DOHH2 (cell line): ENCODE measurements around the gene NHSL2.

Source experiments
- CTCF ChIP-seq: fragments of 200-600 bp; sonication (generic); IDR thresholded peaks from one replicate; pipeline ENCODE4 v1.5.1; 2014; ENCODE audit warnings: antibody characterized with exemption, mild to moderate bottlenecking, low read depth, low read length; ENCODE audit not compliant: poor library complexity, severe bottlenecking
- EZH2phosphoT487 ChIP-seq: fragments of 200-600 bp; sonication (generic); IDR thresholded peaks from 2 replicates; pipeline ENCODE4 v1.6.1; 2017; ENCODE audit warnings: borderline replicate concordance, mild to moderate bottlenecking, antibody characterized with exemption, low read length, moderate library complexity, mixed read lengths

- TF ChIP-seq CTCF, result no peak
- no peak for TF ChIP-seq EZH2phosphoT487
Observed at GRCh38 chrX:72053508-72053907, 142.9 kb downstream of the NHSL2 start.
